Ureter (tissue), 1 donor: ENCODE results near the gene TUT7. TPM values are rescaled to one million over a fixed set of nuclear protein-coding genes. Genes with fewer than 3 reads are reported as not detected.
"Not testable (repeated sequence)": the region's sequence is repeated elsewhere in the genome, so short reads cannot be mapped to it uniquely, and the experiment has no call there.

Experiments
- DNase-seq: peaks from one replicate; pipeline ENCODE4 v3.0.0-alpha.2; 2020; ENCODE audit warnings: low spot score
- total RNA-seq: library from RNA; stranded (reverse); gene quantifications from one replicate; pipeline ENCODE4 v1.2.4, GENCODE V29; 2023
- donor health status: DM: yes; HTN: yes; CAD: no.

TUT7 gene
- total RNA-seq, 1 donor from 2014 or later: 38.6 TPM

DNA sequence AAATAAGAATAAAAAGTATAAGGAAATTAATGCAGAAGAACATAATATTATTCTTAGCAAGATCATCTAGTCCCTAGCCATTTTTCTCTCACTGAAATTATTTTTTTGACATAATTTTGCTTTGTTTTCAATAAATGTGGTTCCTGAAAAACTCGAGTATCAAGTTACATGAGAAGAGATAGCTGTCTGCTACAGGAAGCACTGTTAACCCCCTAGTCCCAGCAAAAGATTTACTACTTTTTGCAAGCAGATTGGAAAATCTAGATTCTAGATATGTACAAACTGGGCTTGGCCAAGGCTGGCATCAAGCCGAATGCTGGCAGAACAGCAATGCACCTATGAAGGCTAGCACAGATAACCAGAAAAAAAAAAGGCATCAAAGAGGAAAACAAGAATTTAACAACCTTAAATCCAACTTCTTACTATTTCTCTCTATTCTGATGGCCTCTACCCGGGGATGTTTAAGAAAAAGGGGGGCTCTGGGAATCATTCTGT, 49.9 kb downstream of the TUT7 start:
- DNase-seq: no peak

DNA sequence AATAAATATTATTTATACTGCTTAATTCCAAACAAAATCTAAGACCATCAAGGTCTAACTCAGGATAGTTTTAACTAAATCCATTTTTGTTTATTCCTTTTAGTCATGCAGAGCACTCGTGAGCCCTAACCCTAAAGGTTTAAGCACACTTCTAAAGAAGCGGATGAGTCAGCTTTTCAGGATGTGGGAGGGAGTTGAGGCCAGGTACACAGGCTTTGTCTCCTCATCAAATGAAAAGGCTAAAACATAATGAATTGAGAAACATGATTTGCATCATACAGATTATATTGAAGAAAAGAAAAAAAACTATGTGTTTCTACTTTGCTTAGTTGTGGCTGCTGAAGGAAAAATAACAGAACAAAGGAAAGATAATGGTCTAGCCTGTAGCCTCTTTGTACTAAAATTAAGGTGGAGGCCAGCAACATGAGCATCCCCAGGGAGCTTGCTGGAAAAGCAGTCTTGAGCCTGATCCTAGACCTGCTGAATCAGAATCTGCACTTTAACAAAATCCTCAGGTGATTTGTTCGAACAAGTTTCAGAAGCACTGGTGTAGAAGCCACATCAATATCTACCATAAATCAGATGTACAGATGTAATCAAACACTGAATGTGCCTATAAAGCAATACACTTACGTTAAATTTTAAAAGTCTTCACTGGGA, 50.8 kb downstream of the TUT7 start:
- no peak for DNase-seq

DNA sequence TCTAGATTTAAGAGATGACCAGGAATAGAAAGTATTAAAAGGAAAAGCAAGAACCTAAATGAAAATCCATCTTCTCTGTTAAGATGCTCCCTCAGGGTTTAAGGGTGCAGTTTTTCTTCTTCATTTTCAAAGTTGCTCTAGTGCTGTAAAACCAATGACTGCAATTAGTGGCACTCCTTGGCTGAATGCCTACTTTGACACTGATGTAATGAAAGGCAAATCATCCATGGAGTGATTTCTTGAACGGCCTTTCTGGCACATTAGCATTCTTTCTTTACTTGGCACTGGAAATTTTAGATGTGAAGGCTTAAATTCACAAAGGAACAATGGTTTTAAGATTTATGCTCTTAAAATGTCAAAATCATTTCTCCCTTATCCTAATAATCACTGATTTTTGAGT, 52.5 kb downstream of the TUT7 start:
- no peak for DNase-seq

DNA sequence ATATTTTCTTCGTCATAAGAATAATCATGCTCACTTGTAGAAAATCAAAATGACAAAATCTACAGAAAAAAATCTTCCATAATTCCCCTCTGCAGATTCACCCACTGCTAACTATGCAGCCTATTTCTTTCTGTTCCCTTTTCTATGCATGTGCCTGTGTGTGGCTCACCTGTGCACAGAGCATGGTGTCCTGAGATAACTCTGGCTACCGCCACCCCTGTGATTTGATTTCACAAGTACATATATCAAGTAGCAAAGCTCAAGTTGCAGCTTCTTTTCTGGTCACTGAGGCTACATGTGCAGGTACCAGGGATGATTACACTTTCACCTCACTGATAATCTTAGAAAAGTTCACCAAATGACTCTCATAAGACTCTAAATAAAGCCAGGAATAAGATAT, 53.5 kb downstream of the TUT7 start:
- no peak for DNase-seq

DNA sequence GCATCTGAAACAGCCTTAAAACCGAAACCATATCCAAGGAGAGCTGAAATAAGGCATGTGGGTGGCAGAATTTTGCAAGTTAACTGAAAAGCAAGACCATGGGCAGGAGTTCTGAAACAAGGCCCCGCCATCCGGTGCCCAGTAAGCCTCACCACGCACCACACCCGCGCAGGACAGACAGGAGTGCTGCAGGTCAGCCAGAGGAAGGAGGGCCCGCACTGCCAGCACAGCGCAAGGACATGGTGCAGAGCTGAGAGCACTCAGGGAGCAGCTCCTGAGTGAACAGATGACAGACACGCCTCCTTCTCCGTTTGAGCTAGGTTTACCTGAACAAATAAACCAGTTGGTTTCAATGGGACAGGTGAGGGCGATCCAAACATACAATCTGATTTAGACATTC, 55.3 kb downstream of the TUT7 start:
- DNase-seq: no peak

DNA sequence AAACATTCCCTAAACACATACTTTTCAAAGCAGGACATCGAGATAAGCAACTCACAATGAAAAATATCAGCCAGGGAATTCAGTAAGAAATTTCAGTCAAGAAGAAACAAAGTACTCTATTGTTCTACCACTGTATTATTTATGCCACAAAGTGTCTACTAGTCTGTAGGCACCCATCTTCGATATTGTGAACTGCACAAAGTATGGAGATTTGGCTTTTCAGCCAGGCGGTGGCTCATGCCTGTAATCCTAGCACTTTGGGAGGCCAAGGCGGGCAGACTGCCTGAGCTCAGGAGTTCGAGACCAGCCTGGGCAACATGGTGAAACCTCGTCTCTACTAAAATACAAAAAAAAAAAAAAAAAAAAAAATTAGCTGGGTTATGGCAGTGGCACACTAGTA, 63.9 kb downstream of the TUT7 start:
- not testable (repeated sequence) for DNase-seq

DNA sequence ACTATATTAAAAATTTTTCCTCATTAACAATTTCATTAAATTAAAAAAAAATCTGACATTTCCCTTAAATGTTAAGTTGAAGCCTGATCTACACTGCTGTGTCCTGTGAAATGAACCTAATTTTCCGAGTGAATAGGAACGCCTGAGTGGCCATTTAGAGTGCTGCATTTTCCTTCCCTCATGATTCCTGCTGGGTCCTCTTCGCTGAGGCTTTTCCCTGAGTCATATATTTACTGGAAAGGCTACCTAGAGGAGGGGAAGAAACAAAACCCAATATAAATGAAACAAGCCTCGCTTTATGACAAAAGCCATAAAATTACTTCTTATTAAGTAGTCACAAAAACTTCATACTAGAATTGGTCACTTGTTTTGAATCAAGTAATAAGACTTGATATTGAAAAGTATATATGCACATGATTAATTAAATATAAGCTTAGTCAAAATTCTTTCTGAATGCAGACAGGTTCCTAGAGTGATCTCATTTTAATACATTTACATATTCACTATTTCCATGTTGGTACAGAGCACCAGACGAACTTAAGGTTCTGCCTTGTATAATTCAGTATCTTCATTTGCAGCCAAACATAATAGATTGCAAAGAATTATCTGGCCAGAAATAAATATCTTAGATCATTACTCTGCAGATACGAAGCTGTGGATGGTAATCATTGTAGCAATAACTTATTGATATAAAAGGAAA, 65.6 kb downstream of the TUT7 start:
- no peak for DNase-seq

DNA sequence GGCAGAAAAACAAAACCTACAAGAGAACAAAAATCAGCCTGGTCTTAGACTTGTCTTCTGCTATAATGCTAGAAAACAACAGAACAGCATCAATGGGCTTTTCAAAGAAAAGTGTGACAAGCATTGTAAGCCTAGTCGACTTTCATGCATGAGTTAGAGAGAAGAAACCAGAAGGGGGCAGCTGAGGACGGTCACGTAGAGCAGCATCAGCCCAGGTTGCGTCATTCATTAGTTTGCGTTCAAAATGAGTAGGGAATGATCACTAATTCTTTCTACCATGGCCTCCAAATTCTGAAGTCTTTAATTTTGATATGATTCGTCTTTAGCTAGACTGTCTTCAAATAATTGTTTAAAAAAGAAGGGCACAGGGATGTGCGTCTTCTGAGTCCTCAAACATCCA, 67.2 kb downstream of the TUT7 start:
- DNase-seq: no peak

DNA sequence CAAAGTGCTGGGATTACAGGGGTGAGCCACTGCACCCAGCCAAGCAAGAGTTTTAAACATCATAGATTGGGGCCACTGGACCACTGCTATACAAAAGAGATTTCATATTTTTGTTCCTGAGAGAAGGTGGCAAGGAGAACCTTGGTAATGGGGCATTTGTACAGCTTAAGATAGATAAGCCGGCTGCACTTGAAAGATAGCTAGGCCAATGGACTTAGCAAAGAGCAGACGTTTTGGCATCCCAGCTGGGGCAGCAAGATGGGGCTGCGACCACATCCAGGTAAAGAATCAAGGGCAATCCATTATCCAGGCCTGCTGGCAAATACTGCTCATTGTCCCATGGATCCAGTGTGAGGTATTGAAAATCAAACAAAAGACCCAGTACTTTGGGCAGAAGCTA, 67.9 kb downstream of the TUT7 start:
- no peak for DNase-seq

DNA sequence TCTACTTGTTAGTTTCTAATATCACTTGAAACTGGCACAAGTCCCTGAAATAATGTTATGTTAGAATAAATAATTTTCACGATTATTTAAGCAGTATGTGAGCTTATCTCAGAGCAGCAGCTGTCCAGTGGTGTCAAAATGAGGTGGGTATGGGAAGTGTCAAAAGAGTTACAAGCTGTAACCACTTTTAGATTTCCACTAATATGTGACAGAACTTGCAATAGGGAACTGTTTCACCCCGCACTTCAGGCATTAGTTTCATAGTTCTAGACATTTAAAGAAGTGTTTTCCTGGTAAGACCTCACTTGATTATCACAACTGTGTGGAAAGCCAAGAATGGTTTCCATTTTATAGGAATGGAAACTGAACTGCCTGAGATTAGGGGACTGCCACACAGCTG, 68.9 kb downstream of the TUT7 start:
- DNase-seq: no peak

DNA sequence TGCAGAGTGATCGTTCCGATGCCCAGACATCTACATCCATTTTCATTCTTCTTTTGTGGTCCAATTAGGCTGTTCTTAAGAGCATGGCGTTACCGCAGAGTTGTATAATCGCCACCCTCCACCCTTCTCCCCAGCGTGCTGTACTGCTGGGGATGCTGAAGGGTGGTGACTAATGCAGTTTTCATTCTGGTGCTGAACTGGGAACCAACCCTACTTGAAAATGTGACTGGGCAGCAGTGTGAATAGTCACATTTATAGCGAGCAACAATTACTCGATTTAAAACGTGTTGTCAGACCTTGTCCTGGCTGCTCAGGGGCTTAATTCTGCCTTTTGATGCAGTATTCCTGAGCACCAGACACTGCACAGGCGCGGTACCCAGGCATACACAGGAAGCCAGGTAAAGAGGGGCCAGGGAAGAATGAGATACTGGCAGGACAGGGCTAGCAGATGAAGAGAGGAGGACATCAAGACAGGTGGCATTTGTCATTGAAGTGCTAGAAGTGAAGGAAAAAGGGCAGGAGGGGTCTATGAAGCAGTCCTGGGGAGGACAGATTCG, 71.2 kb downstream of the TUT7 start:
- DNase-seq: no peak

DNA sequence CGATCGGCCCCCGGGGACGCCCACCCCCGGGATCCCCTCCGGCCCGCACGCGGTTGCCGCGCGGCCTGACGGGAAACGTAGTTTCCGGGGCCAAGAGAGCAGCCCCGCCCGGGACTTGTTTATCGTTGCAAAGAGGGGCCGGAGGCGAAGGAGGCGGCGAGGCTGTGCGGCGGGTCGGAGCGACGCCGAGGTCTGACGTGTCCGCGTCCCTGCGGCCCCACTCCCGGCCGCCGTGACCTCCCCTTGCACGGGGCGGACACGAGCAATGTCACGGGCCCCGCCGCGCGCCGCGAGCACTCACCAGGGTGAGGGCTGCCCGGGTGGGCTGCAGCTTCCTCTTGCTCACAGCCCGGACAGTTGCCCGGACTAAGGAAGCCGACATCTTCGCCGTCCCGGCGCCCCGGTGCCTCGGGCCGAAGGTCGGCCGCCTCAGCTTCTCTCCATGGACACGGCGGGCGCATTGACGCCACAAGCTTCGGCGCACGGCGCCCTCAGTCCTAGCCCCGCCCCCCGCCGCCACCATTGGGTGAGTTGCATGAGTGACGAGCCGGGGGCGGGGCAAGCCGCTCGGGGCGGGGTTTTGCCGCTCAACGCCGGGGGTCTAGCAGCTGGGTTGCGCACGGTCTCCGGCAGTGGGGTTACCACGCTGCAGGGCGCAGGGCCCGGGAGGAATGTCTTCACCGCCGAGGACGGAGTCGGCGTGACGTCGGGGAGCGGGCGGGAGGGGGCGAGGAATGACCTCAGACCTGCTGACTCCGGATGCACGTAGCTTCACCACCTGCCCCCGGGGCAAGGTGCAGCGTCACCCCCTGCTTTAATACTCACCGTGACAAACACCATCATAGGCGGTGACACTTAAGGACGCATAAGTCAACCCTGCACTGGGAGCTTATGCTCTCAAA, 71.9 kb downstream of the TUT7 start, which contains the start of gene ISCA1:
Gene ISCA1, minus strand, starts transcription at position 462 of the 902 bp plus-strand sequence. Its CDS starts 80 bp downstream, at position 382.
- peak; percentile 97 for DNase-seq

DNA sequence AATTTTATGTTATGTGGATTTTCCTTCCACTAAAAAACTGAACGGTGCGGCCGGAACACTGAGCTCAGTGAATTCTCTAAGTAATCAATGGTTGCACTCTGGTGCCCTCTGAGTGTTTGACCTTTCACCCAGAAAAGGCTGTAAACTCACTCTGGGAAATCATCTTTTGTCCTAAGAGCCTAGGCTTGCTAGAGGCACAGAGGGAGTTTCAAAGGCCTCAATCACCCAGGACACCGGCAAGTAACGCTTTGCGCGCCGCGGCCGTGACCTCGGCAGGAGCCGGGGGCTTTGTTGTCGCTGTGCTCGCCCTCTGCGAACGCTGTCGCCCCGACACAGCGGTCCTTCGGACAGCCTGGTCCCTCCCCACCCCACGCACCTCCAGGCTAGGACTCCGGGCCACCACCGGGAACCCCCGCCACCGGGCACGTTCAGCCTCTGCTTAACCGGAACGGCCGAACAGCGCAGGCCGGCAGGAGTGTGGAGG, 72.6 kb downstream of the TUT7 start:
- no peak for DNase-seq

DNA sequence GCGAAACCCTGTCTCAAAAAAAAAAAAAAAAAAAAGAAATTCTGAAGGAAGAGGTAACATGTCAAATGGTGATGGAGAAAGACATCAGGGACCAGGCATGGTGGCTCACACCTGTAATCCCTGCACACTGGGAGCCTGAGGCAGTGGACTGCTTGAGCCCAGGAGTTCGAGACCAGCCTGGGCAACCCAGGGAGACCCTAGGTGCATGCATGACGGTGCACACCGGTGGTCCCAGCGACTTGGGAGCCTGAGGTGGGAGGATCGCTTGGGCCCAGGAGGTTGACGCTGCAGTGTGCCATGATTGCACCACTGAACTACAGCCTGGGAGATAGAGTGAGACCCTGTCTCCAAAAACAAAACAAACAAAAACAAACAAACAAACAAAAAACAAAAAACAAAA, 73.6 kb downstream of the TUT7 start:
- no peak for DNase-seq

DNA sequence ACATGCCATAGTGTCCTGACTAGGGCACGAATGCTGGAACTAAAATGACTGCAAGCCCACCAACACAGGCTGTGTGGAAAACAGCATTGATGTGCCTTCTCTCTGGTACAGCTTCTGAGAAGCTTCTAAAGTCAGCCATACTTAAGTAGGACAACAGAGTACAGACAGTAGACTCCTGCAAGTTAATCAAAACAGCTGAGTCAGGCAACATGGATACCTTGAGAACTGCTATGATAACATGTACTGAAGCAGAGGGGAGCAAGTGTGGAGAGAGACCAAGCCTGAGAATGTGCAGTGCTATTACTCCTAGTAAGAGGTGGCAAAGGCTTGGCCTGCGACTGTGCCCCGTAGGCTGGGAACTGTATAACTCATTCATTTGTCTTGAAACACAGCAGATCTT, 74.4 kb downstream of the TUT7 start:
- DNase-seq: no peak

DNA sequence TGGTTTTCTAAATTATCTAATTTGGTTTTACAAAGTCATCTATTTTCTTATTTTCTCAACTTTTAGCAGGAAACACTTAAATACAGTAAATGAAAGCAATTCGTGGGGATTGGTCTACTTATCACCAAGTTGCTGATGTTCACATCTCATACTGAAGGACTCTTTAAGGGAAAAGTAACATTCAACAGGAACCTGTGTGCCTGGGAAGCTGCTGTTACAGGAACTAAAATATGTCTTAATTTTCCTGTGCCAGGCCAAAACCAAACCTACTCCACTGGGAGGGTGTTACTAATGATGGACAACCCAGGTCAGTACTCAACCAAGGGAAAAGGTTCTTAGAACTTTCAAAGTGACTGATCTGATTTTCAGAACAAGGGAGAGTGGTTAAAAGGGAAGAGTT, 77.1 kb downstream of the TUT7 start:
- no peak for DNase-seq

DNA sequence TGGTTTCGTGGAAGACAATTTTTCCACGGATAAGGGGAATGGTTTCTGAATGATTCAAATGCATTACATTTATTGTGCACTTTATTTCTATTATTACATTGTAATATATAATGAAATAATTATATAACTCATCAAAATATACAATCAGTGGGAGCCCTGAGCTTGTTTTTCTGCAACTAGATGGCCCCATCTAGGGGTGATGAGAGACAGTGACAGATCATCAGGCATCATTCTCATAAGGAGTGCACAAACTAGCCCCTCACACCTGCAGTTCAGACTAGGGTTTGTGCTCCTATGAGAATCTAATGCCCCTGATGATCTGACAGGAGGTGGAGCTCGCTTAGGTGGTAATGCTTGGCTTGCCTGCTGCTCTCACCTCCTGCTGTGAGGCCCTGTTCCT, 78.2 kb downstream of the TUT7 start:
- no peak for DNase-seq

DNA sequence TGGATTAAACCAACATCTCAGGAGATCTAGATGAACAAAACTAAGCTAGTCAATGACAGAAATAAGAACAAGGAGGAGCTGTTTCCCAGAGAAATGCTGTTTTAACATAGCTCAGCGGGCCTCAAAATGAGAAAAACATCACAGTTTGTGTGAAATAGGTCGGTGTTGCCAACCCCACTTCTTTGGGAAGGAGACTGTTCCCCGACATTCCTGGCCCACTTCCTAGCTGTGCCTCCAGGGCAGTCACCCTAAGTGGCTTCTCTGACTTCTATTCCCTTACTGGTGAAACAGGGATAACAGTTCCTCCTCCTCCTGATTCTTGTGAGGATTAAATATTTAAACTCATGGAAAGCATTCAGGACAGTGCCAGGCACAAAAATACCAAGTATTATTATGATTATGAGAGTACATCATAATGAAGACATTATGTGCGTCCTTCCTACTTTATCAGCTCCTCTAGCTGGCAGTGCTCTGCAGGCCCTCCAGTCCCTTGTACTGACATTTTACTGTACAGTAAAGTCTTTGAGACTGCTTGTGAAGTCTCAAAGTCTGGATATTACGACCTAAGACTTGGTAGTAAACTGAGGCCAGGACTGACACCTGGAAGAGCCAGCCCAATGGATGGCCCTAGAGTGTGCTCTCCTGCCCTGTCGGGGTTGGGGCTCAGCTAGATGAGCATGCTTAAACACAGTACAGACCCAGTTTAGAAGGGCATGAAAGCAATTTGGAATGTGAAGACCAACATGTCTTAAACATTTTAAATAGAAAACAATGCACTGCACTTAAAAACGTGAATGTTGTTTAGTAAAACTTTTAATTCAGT, 79.2 kb downstream of the TUT7 start:
- DNase-seq: no peak

DNA sequence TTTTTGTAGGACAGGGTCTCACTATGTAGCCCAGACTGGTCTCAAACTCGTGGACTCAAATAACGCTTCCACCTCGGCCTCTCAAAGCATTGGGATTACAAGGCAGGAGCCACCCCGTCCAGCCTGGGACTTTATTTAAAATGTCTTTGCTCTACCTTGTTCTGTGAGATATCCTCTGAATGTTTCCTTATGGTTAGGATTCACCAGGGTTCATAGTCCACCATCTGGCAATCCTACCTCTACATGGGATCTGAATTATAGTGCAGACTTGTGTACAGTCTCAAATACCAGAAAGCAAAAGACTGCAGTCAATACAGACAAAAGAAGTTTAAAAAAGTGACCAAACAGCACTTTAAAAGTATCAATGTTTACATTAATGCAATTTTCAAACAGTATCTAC, 82.0 kb downstream of the TUT7 start:
- no peak for DNase-seq

DNA sequence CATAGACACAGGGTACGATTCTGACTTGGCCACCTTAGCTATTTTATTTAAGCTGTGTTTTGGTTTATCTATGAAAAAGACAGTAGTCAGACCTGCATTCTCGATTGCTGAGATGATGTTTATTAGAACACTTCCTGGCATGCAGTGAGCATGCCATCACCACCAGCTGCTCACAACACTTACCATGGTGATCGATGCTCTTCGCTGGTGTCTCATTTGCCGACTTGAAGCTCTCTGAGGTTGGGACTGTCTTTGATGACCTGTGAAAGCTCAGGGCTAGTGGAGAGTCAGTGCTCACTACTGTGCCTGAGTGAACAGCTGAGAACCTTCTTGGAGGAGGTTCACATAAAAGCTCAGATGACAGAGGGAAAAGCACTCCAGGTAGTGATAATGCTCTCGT, 90.3 kb downstream of the TUT7 start:
- DNase-seq: no peak

DNA sequence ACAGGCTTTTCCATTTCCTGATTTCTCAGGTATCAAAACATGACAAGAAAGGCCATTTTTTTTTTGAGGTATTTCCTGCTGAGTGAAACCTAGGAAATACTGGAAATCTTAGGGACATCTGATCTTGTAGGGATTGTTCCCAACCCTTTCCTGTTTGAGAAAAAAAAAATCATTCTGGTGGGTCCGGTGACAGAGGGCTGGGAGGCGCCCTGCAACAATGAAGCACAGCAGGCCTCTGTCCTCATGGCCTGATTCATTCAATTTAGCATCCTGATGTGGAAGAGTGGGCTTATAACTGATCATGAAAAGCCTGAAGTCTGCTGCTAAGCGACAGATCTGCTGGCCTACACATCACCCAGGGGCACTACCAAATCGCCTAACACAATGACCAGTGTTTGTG, 91.7 kb downstream of the TUT7 start:
- DNase-seq: no peak
